ENCODE data around the gene DAAM1. TPM values are rescaled to one million over a fixed set of nuclear protein-coding genes. Genes with fewer than 3 reads are reported as not detected.

Gene DAAM1
- polyA plus RNA-seq, 1 of the 3 experiments (the other 2 are of a cell fraction): 5.1 TPM

DNA sequence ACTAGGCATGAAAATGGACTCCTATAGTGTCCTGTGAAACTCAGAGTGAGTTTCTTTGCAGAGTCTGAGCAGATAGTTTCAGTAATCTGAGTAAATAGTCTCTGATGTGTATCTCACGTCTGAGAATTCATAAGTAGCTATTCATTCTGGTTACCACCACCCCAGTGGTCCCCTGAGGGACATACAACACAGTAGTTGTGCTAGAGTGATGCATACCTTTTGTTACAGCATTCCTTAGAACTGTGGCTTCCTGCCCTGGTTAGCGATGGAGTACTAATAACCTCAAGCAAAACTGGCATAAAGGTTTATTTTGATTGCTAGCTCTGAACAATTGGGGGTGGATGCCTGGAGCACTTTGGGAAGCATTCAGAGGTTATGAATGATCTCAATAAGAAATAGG, 114.7 kb downstream of the DAAM1 start:
- peaks cover 5 to 19% of the 10 kb centered on the region in 2 experiments for H3K4me1 ChIP-seq (ENCODE audit: control insufficient read depth in 1 of 2, insufficient read depth in 2 of 2, low read depth in 1 of 2, low read length in 1 of 2)
- no peak overlapping the region for H3K9ac ChIP-seq
- WGBS (ENCODE audit: low lambda C conversion rate): 73% methylated on average over 2 of the region's 2 CpGs

DNA sequence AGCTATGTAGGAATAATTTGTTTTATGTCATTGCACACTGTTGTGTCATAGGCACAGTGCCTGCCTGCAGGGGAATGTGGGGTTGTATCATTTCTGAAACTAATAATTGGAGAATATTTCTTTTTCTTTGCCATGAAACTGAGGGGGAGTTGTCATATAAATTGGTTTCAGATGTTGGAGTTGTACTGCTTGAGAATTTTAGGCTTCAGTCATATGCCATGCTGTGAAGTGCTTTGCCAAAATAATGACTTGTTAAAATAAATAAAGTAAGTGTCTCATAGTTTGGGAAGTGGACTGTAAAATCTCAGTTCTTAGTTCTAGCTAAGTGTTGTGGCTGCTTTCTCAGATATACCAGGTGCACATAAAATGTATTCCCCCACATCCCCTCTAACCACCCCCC, 116.8 kb downstream of the DAAM1 start:
- POLR2A ChIA-PET: no interaction called here
- Histone ChIP-seq H3K36me3 (replicated peaks in 1 of 2; ENCODE audit: control insufficient read depth in 1 of 2, insufficient read depth in 2 of 2, low read length in 1 of 2) (no peaks in the 10 kb centered on the region), H3K27ac (ENCODE audit: low read depth in 2 of 2, low read length in 1 of 2) (peak overlapping the region; percentile 60 to 71; a peak in 3 of 4 replicates), H3K4me2 (peak overlapping the region; percentile 36), H3K4me3 (ENCODE audit: low read depth in 2 of 2, low read length in 1 of 2) (no peak overlapping the region), H4K20me1 (ENCODE audit: insufficient read depth) (no peaks in the 10 kb centered on the region), H3K4me1 (ENCODE audit: control insufficient read depth in 1 of 2, insufficient read depth in 2 of 2, low read depth in 1 of 2, low read length in 1 of 2) (peaks cover 5 to 25% of the 10 kb centered on the region in 2 experiments), H3K9ac (peak overlapping the region; percentile 26; the same call in 1 of the 2 replicates), H2AFZ (ENCODE audit: low read depth) (no peak overlapping the region), H3F3A (replicated peaks; ENCODE audit: insufficient read depth) (peaks cover 29% of the 10 kb centered on the region), H3K9me3 (no peaks in the 10 kb centered on the region), H3K9me2 (no peaks in the 10 kb centered on the region), H3K27me3 (ENCODE audit: insufficient read depth) (no peaks in the 10 kb centered on the region), H3K79me2 (ENCODE audit: insufficient read depth) (no peaks in the 10 kb centered on the region)
- no peak for DNase-seq
- TF ChIP-seq, protein P1, sequence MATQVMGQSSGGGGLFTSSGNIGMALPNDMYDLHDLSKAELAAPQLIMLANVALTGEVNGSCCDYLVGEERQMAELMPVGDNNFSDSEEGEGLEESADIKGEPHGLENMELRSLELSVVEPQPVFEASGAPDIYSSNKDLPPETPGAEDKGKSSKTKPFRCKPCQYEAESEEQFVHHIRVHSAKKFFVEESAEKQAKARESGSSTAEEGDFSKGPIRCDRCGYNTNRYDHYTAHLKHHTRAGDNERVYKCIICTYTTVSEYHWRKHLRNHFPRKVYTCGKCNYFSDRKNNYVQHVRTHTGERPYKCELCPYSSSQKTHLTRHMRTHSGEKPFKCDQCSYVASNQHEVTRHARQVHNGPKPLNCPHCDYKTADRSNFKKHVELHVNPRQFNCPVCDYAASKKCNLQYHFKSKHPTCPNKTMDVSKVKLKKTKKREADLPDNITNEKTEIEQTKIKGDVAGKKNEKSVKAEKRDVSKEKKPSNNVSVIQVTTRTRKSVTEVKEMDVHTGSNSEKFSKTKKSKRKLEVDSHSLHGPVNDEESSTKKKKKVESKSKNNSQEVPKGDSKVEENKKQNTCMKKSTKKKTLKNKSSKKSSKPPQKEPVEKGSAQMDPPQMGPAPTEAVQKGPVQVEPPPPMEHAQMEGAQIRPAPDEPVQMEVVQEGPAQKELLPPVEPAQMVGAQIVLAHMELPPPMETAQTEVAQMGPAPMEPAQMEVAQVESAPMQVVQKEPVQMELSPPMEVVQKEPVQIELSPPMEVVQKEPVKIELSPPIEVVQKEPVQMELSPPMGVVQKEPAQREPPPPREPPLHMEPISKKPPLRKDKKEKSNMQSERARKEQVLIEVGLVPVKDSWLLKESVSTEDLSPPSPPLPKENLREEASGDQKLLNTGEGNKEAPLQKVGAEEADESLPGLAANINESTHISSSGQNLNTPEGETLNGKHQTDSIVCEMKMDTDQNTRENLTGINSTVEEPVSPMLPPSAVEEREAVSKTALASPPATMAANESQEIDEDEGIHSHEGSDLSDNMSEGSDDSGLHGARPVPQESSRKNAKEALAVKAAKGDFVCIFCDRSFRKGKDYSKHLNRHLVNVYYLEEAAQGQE (IDR thresholded peaks at IDR 0.05; ENCODE audit: low read depth, low read length): no peak
- TF ChIP-seq, protein P2, sequence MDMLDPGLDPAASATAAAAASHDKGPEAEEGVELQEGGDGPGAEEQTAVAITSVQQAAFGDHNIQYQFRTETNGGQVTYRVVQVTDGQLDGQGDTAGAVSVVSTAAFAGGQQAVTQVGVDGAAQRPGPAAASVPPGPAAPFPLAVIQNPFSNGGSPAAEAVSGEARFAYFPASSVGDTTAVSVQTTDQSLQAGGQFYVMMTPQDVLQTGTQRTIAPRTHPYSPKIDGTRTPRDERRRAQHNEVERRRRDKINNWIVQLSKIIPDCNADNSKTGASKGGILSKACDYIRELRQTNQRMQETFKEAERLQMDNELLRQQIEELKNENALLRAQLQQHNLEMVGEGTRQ (IDR thresholded peaks at IDR 0.05; ENCODE audit: borderline replicate concordance, low read depth, low read length): no peak
- TF ChIP-seq, protein P3, sequence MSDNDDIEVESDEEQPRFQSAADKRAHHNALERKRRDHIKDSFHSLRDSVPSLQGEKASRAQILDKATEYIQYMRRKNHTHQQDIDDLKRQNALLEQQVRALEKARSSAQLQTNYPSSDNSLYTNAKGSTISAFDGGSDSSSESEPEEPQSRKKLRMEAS (IDR thresholded peaks at IDR 0.05; ENCODE audit: low read depth): no peak
- TF ChIP-seq, protein P4, sequence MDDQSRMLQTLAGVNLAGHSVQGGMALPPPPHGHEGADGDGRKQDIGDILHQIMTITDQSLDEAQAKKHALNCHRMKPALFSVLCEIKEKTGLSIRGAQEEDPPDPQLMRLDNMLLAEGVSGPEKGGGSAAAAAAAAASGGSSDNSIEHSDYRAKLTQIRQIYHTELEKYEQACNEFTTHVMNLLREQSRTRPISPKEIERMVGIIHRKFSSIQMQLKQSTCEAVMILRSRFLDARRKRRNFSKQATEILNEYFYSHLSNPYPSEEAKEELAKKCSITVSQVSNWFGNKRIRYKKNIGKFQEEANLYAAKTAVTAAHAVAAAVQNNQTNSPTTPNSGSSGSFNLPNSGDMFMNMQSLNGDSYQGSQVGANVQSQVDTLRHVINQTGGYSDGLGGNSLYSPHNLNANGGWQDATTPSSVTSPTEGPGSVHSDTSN (IDR thresholded peaks at IDR 0.05): peak; percentile 32; the same call in 1 of the 2 replicates
- TF ChIP-seq TCF12 (IDR thresholded peaks at IDR 0.05) (peak; percentile 79), NFIC (IDR thresholded peaks at IDR 0.05; ENCODE audit: borderline replicate concordance) (peak; percentile 26; the same call in 1 of the 2 replicates), USF1 (IDR thresholded peaks at IDR 0.05; ENCODE audit: borderline replicate concordance, low read depth) (no peak), MXI1 (IDR thresholded peaks at IDR 0.05; ENCODE audit: low read depth, low read length) (no peak), FOXJ3 (CRISPR knock-in tag; IDR thresholded peaks at IDR 0.05) (no peak)
- CTCF ChIA-PET: interaction anchor here (2.1 kb wide), 1 partner anchor 11 kb away, joined by 5 read pairs; no protein-coding TSS in a partner anchor

More for the DNA sequence above, 114.7 kb downstream of the DAAM1 start:
- H3F3A ChIP-seq (replicated peaks; ENCODE audit: insufficient read depth): peaks cover 29% of the 10 kb centered on the region
- H3K79me2 ChIP-seq (ENCODE audit: insufficient read depth): no peaks in the 10 kb centered on the region
- no peaks in the 10 kb centered on the region for H3K9me3 ChIP-seq
- DNase-seq: no peak
- no peaks in the 10 kb centered on the region for H3K27me3 ChIP-seq (ENCODE audit: insufficient read depth)
- no peaks in the 10 kb centered on the region for H3K9me2 ChIP-seq
- ChIA-PET CTCF (interaction anchor here (2.1 kb wide), 1 partner anchor 9 kb away, joined by 5 read pairs; no protein-coding TSS in a partner anchor), POLR2A (no interaction called here)
- no peak overlapping the region for H3K27ac ChIP-seq (ENCODE audit: low read depth in 2 of 2, low read length in 1 of 2)
- H4K20me1 ChIP-seq (ENCODE audit: insufficient read depth): no peaks in the 10 kb centered on the region
- no peak overlapping the region for H2AFZ ChIP-seq (ENCODE audit: low read depth)
- H3K4me3 ChIP-seq (ENCODE audit: low read depth in 2 of 2, low read length in 1 of 2): no peak overlapping the region
- H3K4me2 ChIP-seq: no peak overlapping the region
- no peaks in the 10 kb centered on the region for H3K36me3 ChIP-seq (replicated peaks in 1 of 2; ENCODE audit: control insufficient read depth in 1 of 2, insufficient read depth in 2 of 2, low read length in 1 of 2)
- TF ChIP-seq, protein P2 (IDR thresholded peaks at IDR 0.05; ENCODE audit: borderline replicate concordance, low read depth, low read length): no peak
- TF ChIP-seq NRF1 (IDR thresholded peaks at IDR 0.05; ENCODE audit: low read depth, low read length): no peak
- no peak for TF ChIP-seq POLR2AphosphoS5 (IDR thresholded peaks at IDR 0.05; ENCODE audit: low read depth, low read length)
- no peak for TF ChIP-seq TEAD4 (IDR thresholded peaks at IDR 0.05; ENCODE audit: borderline replicate concordance, insufficient read depth)
- TF ChIP-seq NFIC (IDR thresholded peaks at IDR 0.05; ENCODE audit: borderline replicate concordance): no peak
- TF ChIP-seq EZH2phosphoT487 (IDR thresholded peaks at IDR 0.05; ENCODE audit: borderline replicate concordance, low read depth): no peak
